ENCODE measurements around the gene SECISBP2L.
A peak's percentile ranks its signal among the peaks of the same experiment; 100 is the strongest.

Gene SECISBP2L

DNA sequence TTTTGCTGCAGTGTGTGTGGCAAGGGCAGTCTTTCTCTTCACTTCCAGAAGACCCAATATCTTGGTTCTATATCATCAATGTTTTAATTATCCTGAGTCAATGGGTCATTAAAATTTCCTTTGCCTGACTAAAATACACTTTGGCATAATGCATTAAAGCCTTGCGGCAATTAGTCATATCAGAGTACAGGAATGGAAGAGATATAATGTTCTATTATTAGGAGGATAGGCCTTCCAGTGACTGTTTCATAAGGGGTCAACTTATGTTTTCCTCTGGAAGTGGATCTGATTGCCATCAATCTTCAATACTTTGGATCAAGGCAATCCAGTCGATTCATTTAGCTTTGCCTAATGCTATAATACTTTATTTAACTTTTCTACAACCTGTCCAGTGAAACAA, 9.4 kb upstream of the SECISBP2L start:
- no peak for DNase-seq

- no peak for DNase-seq
Measured at GRCh38 chr15:49052662-49053061, 6.4 kb upstream of the SECISBP2L start.

DNA sequence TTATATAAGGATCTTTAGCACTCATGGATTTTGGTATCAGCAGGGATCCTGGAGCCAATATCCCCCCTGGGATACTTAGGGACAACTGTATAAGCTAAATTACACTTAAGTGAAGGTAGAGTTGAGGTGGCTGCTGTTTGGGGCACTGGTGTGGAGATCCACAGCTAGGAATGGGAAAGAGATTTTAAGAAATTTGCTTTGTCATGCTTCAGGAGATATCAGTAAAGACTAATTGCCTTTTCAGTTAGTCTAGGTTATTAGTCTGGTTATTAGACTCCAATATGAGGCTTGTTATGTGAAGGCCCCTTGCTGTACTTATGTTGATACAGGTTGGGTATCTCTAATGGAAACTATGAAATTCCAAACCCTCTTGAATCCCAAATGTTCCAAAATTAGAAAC, 1.2 kb upstream of the SECISBP2L start:
- DNase-seq = no peak

- DNase-seq = peak; percentile 9
Measured at GRCh38 chr15:49045751-49046219, 461 bp downstream of the SECISBP2L start.

- no peak for DNase-seq
Measured at GRCh38 chr15:49044766-49045606, 1.3 kb downstream of the SECISBP2L start.

DNA sequence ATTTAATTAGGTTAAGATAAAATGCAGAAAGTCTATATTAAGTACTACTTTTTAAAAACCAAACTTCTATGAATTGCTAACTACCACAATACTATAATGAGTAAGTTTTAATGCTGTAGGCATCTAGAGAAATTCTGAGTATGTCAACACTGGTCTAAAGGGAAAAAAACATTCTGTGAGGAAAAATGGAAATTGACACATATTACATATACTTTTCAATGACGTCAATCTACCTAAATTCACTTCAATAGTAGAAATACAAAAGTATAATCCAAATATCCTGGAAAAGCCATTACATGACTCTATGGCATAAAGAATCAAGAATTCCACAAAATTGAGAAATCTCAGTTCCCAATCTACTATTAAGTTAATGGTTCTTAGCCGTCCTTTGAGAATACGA, 2.2 kb downstream of the SECISBP2L start:
- DNase-seq = no peak

DNA sequence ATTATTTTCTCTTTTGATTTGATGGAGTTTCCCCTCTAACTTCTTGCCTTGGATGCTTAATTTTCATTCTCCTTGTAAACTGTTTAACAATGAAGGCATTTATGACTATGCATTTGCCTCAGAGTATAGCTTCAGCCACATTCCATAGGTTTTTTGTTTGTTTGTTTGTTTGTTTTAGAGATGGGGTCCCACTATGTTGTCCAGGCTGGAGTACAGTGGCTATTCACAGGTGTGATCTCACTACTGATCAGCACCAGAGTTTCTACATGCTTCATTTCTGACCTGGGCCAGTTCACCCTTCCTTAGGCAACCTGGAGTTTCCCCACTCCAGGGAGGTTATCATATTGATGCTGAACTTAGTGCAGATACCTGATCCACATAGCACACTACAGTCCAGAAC, 4.1 kb downstream of the SECISBP2L start:
- DNase-seq = no peak

- DNase-seq = no peak
Measured at GRCh38 chr15:49041426-49041825, 4.8 kb downstream of the SECISBP2L start.

GRCh38 chr15:49040151-49040550, 6.1 kb downstream of the SECISBP2L start:
- no peak for DNase-seq

- no peak for DNase-seq
Measured at GRCh38 chr15:49038382-49038781, 7.9 kb downstream of the SECISBP2L start.

- no peak for DNase-seq
Measured at GRCh38 chr15:49037546-49037940, 8.7 kb downstream of the SECISBP2L start.

DNA sequence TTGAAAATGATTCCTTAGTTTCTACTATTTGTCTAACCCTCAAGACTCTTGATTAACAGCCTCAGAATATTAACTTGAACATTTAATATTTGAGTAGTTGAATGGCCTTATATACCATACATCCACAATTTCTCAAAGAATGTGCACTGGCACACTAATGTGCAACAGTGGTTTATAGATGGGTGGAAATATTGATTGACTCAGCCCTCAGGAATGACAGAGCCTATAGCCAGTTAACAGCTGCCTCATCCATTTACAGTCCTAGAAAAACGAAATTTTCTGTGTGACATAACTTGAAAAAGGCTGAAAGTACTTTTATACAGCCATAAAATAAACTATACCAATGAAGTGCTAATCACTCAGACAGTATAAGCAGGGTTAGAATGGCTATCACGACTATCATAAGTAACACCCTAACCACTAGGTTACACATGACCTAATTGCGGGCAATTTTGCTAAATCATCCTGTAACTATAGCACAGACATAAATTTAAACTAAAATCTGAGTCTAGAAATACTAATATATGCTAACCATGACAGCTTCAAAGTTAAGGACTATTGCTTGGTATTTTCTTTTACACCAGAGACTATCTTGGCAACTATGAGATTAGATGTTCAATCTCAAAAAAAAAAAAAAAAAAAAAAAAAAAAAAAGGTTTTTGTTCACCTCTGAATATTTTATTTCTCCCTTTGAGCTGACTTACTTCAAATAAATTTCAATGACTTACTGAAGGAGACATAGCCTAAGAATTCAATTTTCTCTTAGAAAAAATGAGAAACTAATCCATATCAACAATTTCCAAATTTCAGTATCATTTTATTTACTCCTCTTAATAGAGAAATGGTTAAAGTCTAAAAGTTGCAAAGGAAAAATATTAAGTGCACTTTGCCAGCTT, 9.3 kb downstream of the SECISBP2L start:
- no peak for DNase-seq

DNA sequence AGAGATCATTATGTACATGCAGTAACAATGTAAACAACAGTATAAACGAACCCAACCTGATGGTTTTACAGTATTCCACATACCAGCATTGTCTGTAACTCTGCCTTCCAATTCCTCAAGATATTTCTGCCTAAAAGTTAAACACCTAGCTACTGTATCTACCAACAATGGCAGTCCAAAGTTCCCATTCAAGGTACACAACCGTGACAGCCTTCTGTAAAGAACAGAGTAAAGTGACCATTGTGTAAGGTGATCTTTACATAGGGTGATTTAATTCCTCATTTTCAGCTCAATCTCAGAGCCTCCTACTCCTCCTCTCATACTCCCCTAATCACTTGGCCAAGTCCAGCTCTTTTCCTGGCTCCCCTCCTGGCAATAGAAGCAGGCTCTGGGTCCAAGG, 10.4 kb downstream of the SECISBP2L start:
- DNase-seq = no peak

DNA sequence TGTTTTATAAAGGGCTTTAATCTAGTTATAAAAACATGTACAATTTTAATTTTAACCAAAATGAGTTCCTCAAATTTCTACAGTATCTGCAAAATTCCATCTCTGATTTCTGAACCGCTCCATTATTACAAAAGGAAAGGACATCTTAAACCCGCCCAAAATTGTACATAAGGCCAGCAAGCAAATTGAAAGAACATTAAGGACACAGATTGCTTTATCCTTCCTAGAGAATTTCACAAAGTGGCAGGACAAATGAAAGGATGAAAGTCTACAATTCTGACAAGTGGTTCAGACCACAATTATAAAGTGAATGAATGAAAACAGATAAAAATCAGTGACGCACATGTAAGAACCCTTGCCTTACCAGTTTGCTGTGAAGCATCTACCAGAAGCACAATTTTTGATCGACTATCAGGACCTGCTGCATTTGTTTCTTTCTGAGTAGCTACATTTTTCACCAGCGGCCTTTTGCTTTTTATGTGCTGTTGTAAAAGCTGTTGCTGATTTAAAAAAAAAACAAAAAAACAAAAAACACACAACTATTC, 13.6 kb downstream of the SECISBP2L start:
- no peak for DNase-seq

DNA sequence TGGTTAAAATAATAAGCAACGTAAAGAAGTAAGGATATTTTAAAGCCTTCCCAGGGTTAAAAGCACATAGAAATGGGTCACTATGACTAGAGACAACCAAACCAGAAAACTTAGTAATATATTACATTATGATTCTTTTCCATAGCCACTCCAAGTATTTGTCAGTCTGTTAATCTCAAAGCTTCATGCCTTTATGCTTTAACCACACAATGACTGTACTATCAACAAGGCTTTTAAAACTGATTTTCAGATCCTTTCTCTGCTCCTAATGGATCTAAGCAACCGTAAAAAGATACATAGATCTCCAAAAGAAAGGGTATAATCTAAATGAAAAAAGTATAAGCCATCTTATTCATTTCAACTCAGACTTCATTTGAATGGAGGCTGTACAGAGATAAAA, 14.4 kb downstream of the SECISBP2L start:
- no peak for DNase-seq

- no peak for DNase-seq
Measured at GRCh38 chr15:49026700-49027099, 19.5 kb downstream of the SECISBP2L start.

DNA sequence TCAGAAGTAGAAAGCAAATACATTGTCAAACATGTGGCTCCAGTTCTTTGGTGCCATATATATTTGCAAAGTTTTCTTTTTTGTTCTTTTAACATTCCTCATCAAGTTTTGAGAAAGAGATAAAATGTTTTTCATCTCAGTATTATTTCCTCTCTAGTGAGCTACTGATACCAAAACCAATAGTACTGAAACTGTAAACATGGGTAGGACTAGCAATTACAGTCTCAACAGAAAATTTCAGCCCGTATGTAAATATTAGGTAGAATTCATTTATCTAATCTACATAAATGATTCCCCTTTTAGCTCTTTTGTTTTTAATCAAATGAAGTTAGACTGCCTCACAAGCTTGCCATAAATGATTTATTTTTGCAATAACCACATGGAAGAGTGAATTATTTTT, 21.4 kb downstream of the SECISBP2L start:
- no peak for DNase-seq

- no peak for DNase-seq
Measured at GRCh38 chr15:49023354-49023753, 22.9 kb downstream of the SECISBP2L start.

- DNase-seq = no peak
Measured at GRCh38 chr15:49015896-49016295, 30.4 kb downstream of the SECISBP2L start.

- DNase-seq = no peak
Measured at GRCh38 chr15:48999314-48999713, 46.9 kb downstream of the SECISBP2L start.

- no peak for DNase-seq
Measured at GRCh38 chr15:48996276-48996675, 50.0 kb downstream of the SECISBP2L start.

GRCh38 chr15:48993380-48993779, 52.9 kb downstream of the SECISBP2L start:
- no peak for DNase-seq

DNA sequence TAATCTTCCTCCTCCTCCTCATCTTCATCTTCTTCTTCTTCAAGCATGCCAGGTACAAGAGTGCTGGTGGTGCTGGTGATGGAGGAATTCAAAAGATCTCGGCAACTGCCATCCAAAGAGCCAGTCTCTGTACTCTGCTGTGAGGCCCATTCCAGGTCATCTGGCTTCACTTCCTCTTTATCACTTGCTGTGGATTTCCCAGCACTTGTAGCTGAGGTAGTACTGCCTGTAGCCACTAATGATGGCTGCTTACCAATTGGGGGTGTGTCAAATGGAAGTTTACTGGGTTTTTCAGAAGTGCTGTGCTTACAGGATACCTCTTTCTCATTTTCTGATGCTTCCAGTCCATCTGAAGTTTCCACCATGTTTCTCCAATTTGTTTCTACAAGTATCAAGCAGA, 53.7 kb downstream of the SECISBP2L start:
- no peak for DNase-seq

DNA sequence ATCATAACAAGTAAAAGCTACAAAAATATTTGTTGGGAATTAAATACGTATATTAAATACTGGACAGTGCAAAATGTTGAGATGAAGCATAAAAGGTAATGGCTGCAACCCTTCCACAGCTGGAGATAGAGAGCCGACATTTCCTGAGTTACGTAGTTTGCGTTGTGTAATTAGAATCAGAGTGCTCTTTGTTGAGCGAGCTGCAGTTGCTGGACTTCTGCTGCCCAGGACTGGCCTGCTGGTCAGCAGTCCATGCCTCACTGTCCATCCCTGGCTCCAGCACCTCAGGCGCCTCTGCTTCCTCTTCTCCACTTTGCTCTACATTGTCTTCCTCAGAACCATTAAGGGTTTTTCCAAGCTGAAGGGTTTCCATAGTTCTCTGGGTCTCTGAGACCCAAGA, 54.1 kb downstream of the SECISBP2L start:
- no peak for DNase-seq
